CD4-positive, alpha-beta memory T cell (primary cell): ENCODE results near the gene MGAT4A. TPM values are rescaled to one million over a fixed set of nuclear protein-coding genes. Genes with fewer than 3 reads are reported as not detected.

ENCODE experiments used
- CTCF ChIA-PET: fragments of 350-600 bp; sonication (Branson Sonifier 250); formaldehyde crosslinking; loops from one replicate; lab custom pipeline; 2021; ENCODE audit warnings: inconsistent platforms; ENCODE audit not compliant: partially characterized antibody; lab: Charles Lee
- POLR2A ChIA-PET: fragments of 350-600 bp; sonication (Branson Sonifier 250); formaldehyde crosslinking; loops from one replicate; lab custom pipeline; 2021; ENCODE audit not compliant: partially characterized antibody; lab: Charles Lee
- DNase-seq, 5 donors: peaks; one replicate each; pipeline versions ENCODE4 v3.0.0 to v3.0.0-alpha.2; 2020 to 2022; ENCODE audit warnings: mixed read lengths in 1 of 5
- H3K27ac ChIP-seq: one replicate; pipeline ENCODE4 v1.7.0; 2013; ENCODE audit warnings: low read depth, low read length
- H3K27me3 ChIP-seq: 2 replicates; pipeline ENCODE4 v1.7.0; 2013; ENCODE audit warnings: mild to moderate bottlenecking, low read length, moderate library complexity; ENCODE audit not compliant: insufficient read depth
- H3K36me3 ChIP-seq: 2 replicates; pipeline ENCODE4 v1.7.0; 2013; ENCODE audit warnings: mild to moderate bottlenecking, low read length, moderate library complexity; ENCODE audit not compliant: insufficient read depth
- H3K4me1 ChIP-seq: 2 replicates; pipeline ENCODE4 v1.7.0; 2013; ENCODE audit warnings: mild to moderate bottlenecking, low read length, moderate library complexity; ENCODE audit not compliant: insufficient read depth
- H3K4me3 ChIP-seq, 2 donors: one replicate each; pipeline ENCODE4 v1.7.0; 2013; ENCODE audit warnings: low read length in 2 of 2, mild to moderate bottlenecking in 1 of 2
- H3K9me3 ChIP-seq, 2 donors: one replicate each; pipeline ENCODE4 v1.7.0; 2013; ENCODE audit warnings: low read length in 2 of 2, control low read depth in 1 of 2; ENCODE audit not compliant: control insufficient read depth in 1 of 2
- H3K27ac Mint-ChIP-seq, 7 donors: one replicate each; pipeline ENCODE4 v1.8.0; 2020 to 2021; ENCODE audit warnings: mixed read lengths in 7 of 7, mild to moderate bottlenecking in 6 of 7, inconsistent platforms in 3 of 7, moderate library complexity in 3 of 7
- H3K27me3 Mint-ChIP-seq, 2 donors: one replicate each; pipeline ENCODE4 v1.8.0; 2020 to 2021; ENCODE audit warnings: mixed read lengths in 2 of 2
- H3K36me3 Mint-ChIP-seq, 2 donors: one replicate each; pipeline ENCODE4 v1.8.0; 2020 to 2021; ENCODE audit warnings: mixed read lengths in 2 of 2, inconsistent platforms in 1 of 2, mild to moderate bottlenecking in 1 of 2
- H3K4me1 Mint-ChIP-seq, 4 donors: one replicate each; pipeline ENCODE4 v1.8.0; 2020 to 2021; ENCODE audit warnings: mixed read lengths in 4 of 4, mild to moderate bottlenecking in 1 of 4
- H3K4me3 Mint-ChIP-seq, 8 donors: one replicate each; pipeline ENCODE4 v1.8.0; 2020 to 2021; ENCODE audit warnings: mixed read lengths in 8 of 8, mild to moderate bottlenecking in 7 of 8, moderate library complexity in 6 of 8, inconsistent platforms in 3 of 8
- H3K9me3 Mint-ChIP-seq, 8 donors: one replicate each; pipeline ENCODE4 v1.8.0; 2020 to 2021; ENCODE audit warnings: mixed read lengths in 8 of 8, mild to moderate bottlenecking in 5 of 8, inconsistent platforms in 3 of 8, moderate library complexity in 1 of 8
- intact Hi-C: fragments of 100-400 bp; cut with micrococcal nuclease; formaldehyde crosslinking; loops from one replicate; pipeline ENCODE4 v1.15.1; 2023
- polyA plus RNA-seq, 2 donors: library from polyadenylated mRNA; unstranded; fragments of 300-500 nt; fragmentation: Illumina TruSeq; gene quantifications; one replicate each; pipeline ENCODE4 v1.2.3, GENCODE V29; 2021
- total RNA-seq, 2 experiments: library from RNA; stranded (reverse); gene quantifications; one replicate each; pipeline ENCODE4 v1.2.3, GENCODE V29; 2021

The MGAT4A gene
- total and polyA plus RNA-seq, 4 experiments from 2014 or later, result 223 to 336 (median 263) TPM

- Mint-ChIP-seq H3K36me3 (no peaks in the 10 kb centered on the region), H3K4me1 (peaks cover 25 to 65% (median 44%) of the 10 kb centered on the region in 4 donors), H3K27ac (no peak overlapping the region), H3K9me3 (no peaks in the 10 kb centered on the region), H3K27me3 (no peaks in the 10 kb centered on the region), H3K4me3 (no peak overlapping the region)
- intact Hi-C loops, result no loop called here
- ChIA-PET CTCF (no interaction called here), POLR2A (interaction anchor here (1.6 kb wide), 1 partner anchor 20 kb away, joined by 6 read pairs; no protein-coding TSS in a partner anchor)
- H3K27ac ChIP-seq, result no peak overlapping the region
- H3K4me3 ChIP-seq, result no peak overlapping the region
- H3K4me1 ChIP-seq, result peaks cover 16% of the 10 kb centered on the region
- no peak for DNase-seq
- H3K9me3 ChIP-seq, result no peaks in the 10 kb centered on the region
- no peaks in the 10 kb centered on the region for H3K27me3 ChIP-seq
- no peaks in the 10 kb centered on the region for H3K36me3 ChIP-seq
Observed at GRCh38 chr2:98751748-98752147, 20.8 kb upstream of the MGAT4A start.

- Mint-ChIP-seq H3K4me1 (peaks cover 25 to 63% (median 42%) of the 10 kb centered on the region in 4 donors), H3K27ac (peak overlapping the region in 3 of 7 donors; percentile 29 to 63 (median 31)), H3K36me3 (no peaks in the 10 kb centered on the region), H3K4me3 (no peak overlapping the region), H3K9me3 (no peaks in the 10 kb centered on the region), H3K27me3 (no peaks in the 10 kb centered on the region)
- H3K9me3 ChIP-seq, result no peaks in the 10 kb centered on the region
- intact Hi-C loops, result no loop called here
- ChIA-PET POLR2A (interaction anchor here (0.9 to 1.0 kb wide), 2 partner anchors 21 to 80 kb away, joined by 3 read pairs; no protein-coding TSS in a partner anchor), CTCF (interaction anchor here (1.6 kb wide), 1 partner anchor 12 kb away, joined by 3 read pairs; no protein-coding TSS in a partner anchor)
- no peak overlapping the region for H3K27ac ChIP-seq
- peaks cover 12% of the 10 kb centered on the region for H3K4me1 ChIP-seq
- H3K36me3 ChIP-seq, result no peaks in the 10 kb centered on the region
- H3K27me3 ChIP-seq, result no peaks in the 10 kb centered on the region
- DNase-seq, result no peak
- H3K4me3 ChIP-seq, result no peak overlapping the region
Observed at GRCh38 chr2:98750593-98751282, 19.8 kb upstream of the MGAT4A start.

- peaks cover 29% of the 10 kb centered on the region for H3K4me1 ChIP-seq
- no peak overlapping the region for H3K27ac ChIP-seq
- H3K4me3 Mint-ChIP-seq, result peak overlapping the region in 3 of 8 donors; percentile 14 to 47 (median 17)
- H3K9me3 ChIP-seq, result no peaks in the 10 kb centered on the region
- H3K27me3 ChIP-seq, result no peaks in the 10 kb centered on the region
- DNase-seq, result no peak
- no peaks in the 10 kb centered on the region for H3K9me3 Mint-ChIP-seq
- CTCF ChIA-PET, result no interaction called here
- peak overlapping the region in 4 of 7 donors; percentile 51 to 77 (median 61) for H3K27ac Mint-ChIP-seq
- intact Hi-C loops, result no loop called here
- H3K36me3 Mint-ChIP-seq, result no peaks in the 10 kb centered on the region
- H3K4me1 Mint-ChIP-seq, result peaks cover 25 to 67% (median 48%) of the 10 kb centered on the region in 4 donors
- H3K27me3 Mint-ChIP-seq, result no peaks in the 10 kb centered on the region
- H3K4me3 ChIP-seq, result no peak overlapping the region
- H3K36me3 ChIP-seq, result no peaks in the 10 kb centered on the region
- POLR2A ChIA-PET, result interaction anchor here (0.5 to 1.5 kb wide), 4 partner anchors 12 to 88 kb away, joined by 3 to 4 read pairs (median 3); no protein-coding TSS in a partner anchor
Observed at GRCh38 chr2:98749066-98749450, 18.1 kb upstream of the MGAT4A start.

- Mint-ChIP-seq H3K27me3 (no peaks in the 10 kb centered on the region), H3K4me3 (peak overlapping the region in 5 of 8 donors; percentile 5 to 47 (median 17)), H3K27ac (peak overlapping the region in 5 of 7 donors; percentile 1 to 77 (median 58)), H3K9me3 (no peaks in the 10 kb centered on the region), H3K4me1 (peaks cover 26 to 70% (median 48%) of the 10 kb centered on the region in 4 donors), H3K36me3 (no peaks in the 10 kb centered on the region)
- CTCF ChIA-PET, result no interaction called here
- no peak overlapping the region for H3K27ac ChIP-seq
- no peak overlapping the region for H3K4me3 ChIP-seq
- no peaks in the 10 kb centered on the region for H3K27me3 ChIP-seq
- no peaks in the 10 kb centered on the region for H3K9me3 ChIP-seq
- POLR2A ChIA-PET, result interaction anchor here (0.7 to 5.7 kb wide), 9 partner anchors 9 to 88 kb away, joined by 3 to 48 read pairs (median 4); partner anchors contain the start of gene MGAT4A
- H3K36me3 ChIP-seq, result no peaks in the 10 kb centered on the region
- H3K4me1 ChIP-seq, result peaks cover 34% of the 10 kb centered on the region
- no peak for DNase-seq
- intact Hi-C loops, result no loop called here
Observed at GRCh38 chr2:98748292-98749065, 17.5 kb upstream of the MGAT4A start.

- peak overlapping the region in 3 of 7 donors; percentile 1 to 55 (median 4) for H3K27ac Mint-ChIP-seq
- no peak overlapping the region for H3K27ac ChIP-seq
- H3K4me1 Mint-ChIP-seq, result peaks cover 27 to 70% (median 49%) of the 10 kb centered on the region in 4 donors
- peaks cover 37% of the 10 kb centered on the region for H3K4me1 ChIP-seq
- no peak overlapping the region for H3K4me3 ChIP-seq
- H3K4me3 Mint-ChIP-seq, result peak overlapping the region in 2 of 8 donors; percentile 5 to 32
- ChIA-PET CTCF (interaction anchor here (0.7 to 1.4 kb wide), 2 partner anchors 8 to 11 kb away, joined by 3 read pairs; no protein-coding TSS in a partner anchor), POLR2A (interaction anchor here (1.0 to 5.7 kb wide), 8 partner anchors 10 to 28 kb away, joined by 3 to 48 read pairs (median 4); partner anchors contain the start of gene MGAT4A)
- no peaks in the 10 kb centered on the region for H3K27me3 ChIP-seq
- intact Hi-C loops, result no loop called here
- H3K9me3 ChIP-seq, result no peaks in the 10 kb centered on the region
- DNase-seq, result no peak
- H3K36me3 Mint-ChIP-seq, result no peaks in the 10 kb centered on the region
- H3K27me3 Mint-ChIP-seq, result no peaks in the 10 kb centered on the region
- H3K9me3 Mint-ChIP-seq, result no peaks in the 10 kb centered on the region
- no peaks in the 10 kb centered on the region for H3K36me3 ChIP-seq
Observed at GRCh38 chr2:98747888-98748287, 17.0 kb upstream of the MGAT4A start.

GRCh38 chr2:98746426-98746825, 15.5 kb upstream of the MGAT4A start:
- Mint-ChIP-seq H3K4me3 (no peak overlapping the region), H3K27ac (no peak overlapping the region), H3K36me3 (no peaks in the 10 kb centered on the region), H3K9me3 (no peaks in the 10 kb centered on the region), H3K27me3 (no peaks in the 10 kb centered on the region), H3K4me1 (peaks cover 30 to 76% (median 49%) of the 10 kb centered on the region in 4 donors)
- H3K4me1 ChIP-seq, result peaks cover 41% of the 10 kb centered on the region
- ChIA-PET CTCF (interaction anchor here (3.0 kb wide), 1 partner anchor 12 kb away, joined by 9 read pairs; no protein-coding TSS in a partner anchor), POLR2A (interaction anchor here (0.8 to 5.7 kb wide), 7 partner anchors 9 to 97 kb away, joined by 3 to 48 read pairs (median 5); no protein-coding TSS in a partner anchor)
- H3K4me3 ChIP-seq, result no peak overlapping the region
- H3K36me3 ChIP-seq, result no peaks in the 10 kb centered on the region
- no peaks in the 10 kb centered on the region for H3K9me3 ChIP-seq
- no peaks in the 10 kb centered on the region for H3K27me3 ChIP-seq
- no peak overlapping the region for H3K27ac ChIP-seq
- intact Hi-C loops, result no loop called here
- no peak for DNase-seq
